HCT116 (cell line): ENCODE data around the gene TMEM135.

Source experiments
- EZH2 ChIP-seq: fragments of 200-600 bp; sonication (generic); IDR thresholded peaks from 2 replicates; pipeline ENCODE4 v1.6.1; 2017; ENCODE audit warnings: antibody characterized with exemption, mixed run types
- FOSL1 ChIP-seq: IDR thresholded peaks from 2 replicates; pipeline ENCODE4 v1.6.1; 2012; ENCODE audit warnings: low read depth
- POLR2A ChIP-seq: IDR thresholded peaks from 2 replicates; pipeline ENCODE4 v1.7.0; 2011; ENCODE audit warnings: borderline replicate concordance; ENCODE audit not compliant: insufficient read depth, insufficient read length; ENCODE audit errors: extremely low read depth
- POLR2AphosphoS5 ChIP-seq: IDR thresholded peaks from 2 replicates; pipeline ENCODE4 v1.6.1; 2011; ENCODE audit warnings: mild to moderate bottlenecking, low read depth, low read length, moderate library complexity
- TF ChIP-seq, protein P1 (sequence below), 3 experiments: fragments of 200-600 bp in 1 of 3; sonication (generic) in 1 of 3; IDR thresholded peaks in 2 of 3; conservative IDR thresholded peaks in 1 of 3; 2 replicates each; pipeline ENCODE4 v1.5.1; 2012 to 2017; ENCODE audit warnings: low read depth in 2 of 3, low read length in 2 of 3, antibody characterized with exemption in 1 of 3, borderline replicate concordance in 1 of 3, control low read depth in 1 of 3, mild to moderate bottlenecking in 1 of 3, mixed read lengths in 1 of 3, mixed run types in 1 of 3, moderate library complexity in 1 of 3; ENCODE audit not compliant: insufficient read depth in 1 of 3

GRCh38 chr11:87315229-87315628, 277.5 kb downstream of the TMEM135 start:
- TF ChIP-seq POLR2A (no peak), POLR2AphosphoS5 (no peak), EZH2 (no peak), FOSL1 (no peak)
- TF ChIP-seq, protein P1, sequence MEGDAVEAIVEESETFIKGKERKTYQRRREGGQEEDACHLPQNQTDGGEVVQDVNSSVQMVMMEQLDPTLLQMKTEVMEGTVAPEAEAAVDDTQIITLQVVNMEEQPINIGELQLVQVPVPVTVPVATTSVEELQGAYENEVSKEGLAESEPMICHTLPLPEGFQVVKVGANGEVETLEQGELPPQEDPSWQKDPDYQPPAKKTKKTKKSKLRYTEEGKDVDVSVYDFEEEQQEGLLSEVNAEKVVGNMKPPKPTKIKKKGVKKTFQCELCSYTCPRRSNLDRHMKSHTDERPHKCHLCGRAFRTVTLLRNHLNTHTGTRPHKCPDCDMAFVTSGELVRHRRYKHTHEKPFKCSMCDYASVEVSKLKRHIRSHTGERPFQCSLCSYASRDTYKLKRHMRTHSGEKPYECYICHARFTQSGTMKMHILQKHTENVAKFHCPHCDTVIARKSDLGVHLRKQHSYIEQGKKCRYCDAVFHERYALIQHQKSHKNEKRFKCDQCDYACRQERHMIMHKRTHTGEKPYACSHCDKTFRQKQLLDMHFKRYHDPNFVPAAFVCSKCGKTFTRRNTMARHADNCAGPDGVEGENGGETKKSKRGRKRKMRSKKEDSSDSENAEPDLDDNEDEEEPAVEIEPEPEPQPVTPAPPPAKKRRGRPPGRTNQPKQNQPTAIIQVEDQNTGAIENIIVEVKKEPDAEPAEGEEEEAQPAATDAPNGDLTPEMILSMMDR (IDR thresholded peaks at IDR 0.05 in 2 of 3, conservative IDR thresholded peaks at IDR 0.05 in 1 of 3; ENCODE audit: borderline replicate concordance in 1 of 3, insufficient read depth in 1 of 3, low read depth in 2 of 3, low read length in 2 of 3) = no peak
